ENCODE measurements around the gene COPG2. TPM values are rescaled to one million over a fixed set of nuclear protein-coding genes. Genes with fewer than 3 reads are reported as not detected.
A peak's percentile ranks its signal among the peaks of the same experiment; 100 is the strongest.

Gene COPG2
- total and polyA plus RNA-seq, 2 donors (not counting 1 experiment from before 2014, with no cell fraction given): 6.1 to 13.4 TPM

DNA sequence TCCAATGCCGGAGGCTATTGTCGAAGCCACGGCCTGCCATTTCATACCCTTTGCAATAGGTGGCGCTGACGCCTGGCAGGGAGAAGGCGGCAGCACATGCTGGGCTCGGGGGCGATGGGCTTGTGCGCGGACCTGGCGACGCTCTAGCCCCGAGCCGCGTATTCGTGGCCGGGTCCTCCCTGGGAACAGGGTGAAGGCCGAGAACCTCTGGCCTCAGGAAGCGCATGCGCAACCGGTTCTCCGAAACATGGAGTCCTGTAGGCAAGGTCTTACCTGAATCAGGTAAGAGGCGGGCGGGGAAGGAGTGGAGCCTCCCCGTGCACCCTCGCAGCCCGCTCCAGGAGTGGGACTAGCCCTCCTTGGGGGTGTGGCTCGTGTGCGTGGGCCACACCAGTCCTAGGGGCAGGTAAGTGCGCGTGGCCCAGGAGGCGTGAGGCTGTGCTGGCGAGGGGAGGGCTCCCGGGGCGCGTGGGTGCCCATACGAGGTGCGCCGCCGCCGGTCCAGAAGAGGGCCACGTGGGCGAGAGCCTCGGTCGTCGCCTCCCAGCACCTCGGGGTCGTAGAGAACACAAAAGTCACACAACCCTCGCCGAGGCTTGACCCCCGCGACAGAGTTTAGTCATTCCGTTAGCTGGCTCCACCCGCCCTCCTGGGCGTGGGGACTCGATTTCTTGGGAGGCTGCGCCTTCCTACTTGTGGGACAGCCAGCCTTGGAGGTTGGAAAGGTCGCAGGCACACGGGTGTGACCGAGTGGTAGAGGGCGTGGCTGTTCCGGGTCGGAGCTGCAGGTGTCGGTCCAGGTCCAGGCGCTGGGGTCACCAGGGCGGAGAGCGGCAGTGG lies 182.2 kb downstream of the COPG2 start:
- H2AFZ ChIP-seq (ENCODE audit: insufficient read depth, low read depth, low read length, poor library complexity, severe bottlenecking): peak overlapping the region; percentile 88
- H3K4me3 Mint-ChIP-seq: peak overlapping the region; percentile 93
- H4K20me1 ChIP-seq (ENCODE audit: control insufficient read depth, insufficient read depth, low read length, poor library complexity, severe bottlenecking): no peaks in the 10 kb centered on the region
- ChIA-PET POLR2A (no interaction called here), CTCF (interaction anchor here (1.0 to 1.9 kb wide), 3 partner anchors 12 to 343 kb away, joined by 3 to 9 read pairs (median 5); no protein-coding TSS in a partner anchor)
- H3K36me3 ChIP-seq (replicated peaks in 1 of 2; ENCODE audit: control extremely low read depth in 1 of 2, control insufficient read depth in 1 of 2, extremely low read depth in 1 of 2, insufficient read depth in 2 of 2, low read length in 1 of 2): no peaks in the 10 kb centered on the region
- H3K27me3 ChIP-seq (replicated peaks in 1 of 4; ENCODE audit: control extremely low read depth in 1 of 4, control insufficient read depth in 3 of 4, insufficient read depth in 4 of 4, low read length in 3 of 4): peaks cover 0 to 32% (median 19%) of the 10 kb centered on the region in 4 experiments
- H3K27me3 Mint-ChIP-seq: peaks cover 53% of the 10 kb centered on the region
- H3K4me1 ChIP-seq (ENCODE audit: control insufficient read depth in 2 of 2, insufficient read depth in 2 of 2, low read length in 2 of 2): peaks cover 22 to 24% of the 10 kb centered on the region in 2 donors
- peak overlapping the region; percentile 74 for H3K27ac Mint-ChIP-seq
- peak overlapping the region in 4 of 5 experiments; percentile 52 to 73 (median 66) for H3K4me3 ChIP-seq (ENCODE audit: control extremely low read depth in 1 of 5, extremely low read depth in 1 of 5, insufficient read depth in 1 of 5, low read depth in 2 of 5, low read length in 4 of 5)
- H3K9me3 Mint-ChIP-seq (ENCODE audit: insufficient read depth): no peaks in the 10 kb centered on the region
- ATAC-seq (ENCODE audit: low read depth) (peak; percentile 89), DNase-seq (peak; percentile 77)
- peak overlapping the region; percentile 68 for H3K9ac ChIP-seq (ENCODE audit: low read length)
- peaks cover 0 to 5% (median 0%) of the 10 kb centered on the region in 3 donors for H3K9me3 ChIP-seq (ENCODE audit: control extremely low read depth in 1 of 3, control insufficient read depth in 2 of 3, insufficient read depth in 1 of 3, low read length in 2 of 3)
- H3K79me2 ChIP-seq (ENCODE audit: control insufficient read depth, insufficient read depth, low read length): no peaks in the 10 kb centered on the region
- peak overlapping the region; percentile 93 for H3K4me2 ChIP-seq (replicated peaks; ENCODE audit: low read depth, low read length, poor library complexity, severe bottlenecking)
- peaks cover 26% of the 10 kb centered on the region for H3K4me1 Mint-ChIP-seq
- TF ChIP-seq, protein P1, sequence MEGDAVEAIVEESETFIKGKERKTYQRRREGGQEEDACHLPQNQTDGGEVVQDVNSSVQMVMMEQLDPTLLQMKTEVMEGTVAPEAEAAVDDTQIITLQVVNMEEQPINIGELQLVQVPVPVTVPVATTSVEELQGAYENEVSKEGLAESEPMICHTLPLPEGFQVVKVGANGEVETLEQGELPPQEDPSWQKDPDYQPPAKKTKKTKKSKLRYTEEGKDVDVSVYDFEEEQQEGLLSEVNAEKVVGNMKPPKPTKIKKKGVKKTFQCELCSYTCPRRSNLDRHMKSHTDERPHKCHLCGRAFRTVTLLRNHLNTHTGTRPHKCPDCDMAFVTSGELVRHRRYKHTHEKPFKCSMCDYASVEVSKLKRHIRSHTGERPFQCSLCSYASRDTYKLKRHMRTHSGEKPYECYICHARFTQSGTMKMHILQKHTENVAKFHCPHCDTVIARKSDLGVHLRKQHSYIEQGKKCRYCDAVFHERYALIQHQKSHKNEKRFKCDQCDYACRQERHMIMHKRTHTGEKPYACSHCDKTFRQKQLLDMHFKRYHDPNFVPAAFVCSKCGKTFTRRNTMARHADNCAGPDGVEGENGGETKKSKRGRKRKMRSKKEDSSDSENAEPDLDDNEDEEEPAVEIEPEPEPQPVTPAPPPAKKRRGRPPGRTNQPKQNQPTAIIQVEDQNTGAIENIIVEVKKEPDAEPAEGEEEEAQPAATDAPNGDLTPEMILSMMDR (IDR thresholded peaks at IDR 0.05): peak; percentile 93
- TF ChIP-seq EZH2 (IDR thresholded peaks at IDR 0.05; ENCODE audit: borderline replicate concordance, insufficient read depth, low read depth, low read length, poor library complexity, severe bottlenecking): no peak
- no peak overlapping the region for H3K27ac ChIP-seq (ENCODE audit: low read length in 2 of 2)
- WGBS (ENCODE audit: insufficient coverage): 2% methylated on average over 67 of the region's 67 CpGs
- intact Hi-C loops (cut with micrococcal nuclease): loop anchor here (1.0 to 5.0 kb wide), 4 partner anchors 46 to 414 kb away; partner anchors contain the start of genes CEP41 and COPG2

DNA sequence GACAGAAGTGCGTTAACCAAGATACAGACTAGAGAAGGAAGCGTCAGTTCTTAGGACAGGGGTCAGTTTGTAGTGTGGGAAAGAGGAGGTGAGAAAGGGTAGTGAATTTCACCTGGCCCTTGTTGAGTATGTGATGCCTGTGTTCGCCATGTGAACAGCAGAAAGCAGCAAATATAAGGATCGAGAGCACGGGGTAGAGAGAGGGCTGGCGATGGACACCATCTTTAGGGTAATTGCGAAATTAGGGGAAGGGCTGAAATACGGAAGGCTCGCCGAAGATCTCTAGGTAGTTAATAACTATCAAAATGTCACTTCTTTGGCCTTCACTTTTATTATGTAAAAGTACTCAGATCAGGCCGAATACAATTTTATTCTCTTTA lies 182.8 kb downstream of the COPG2 start:
- no peak for ATAC-seq (ENCODE audit: low read depth)
- CTCF ChIA-PET: interaction anchor here (1.1 kb wide), 1 partner anchor 22 kb away, joined by 3 read pairs; no protein-coding TSS in a partner anchor
- Mint-ChIP-seq H3K27ac (peak overlapping the region; percentile 21), H3K4me1 (peaks cover 22% of the 10 kb centered on the region), H3K9me3 (ENCODE audit: insufficient read depth) (no peaks in the 10 kb centered on the region), H3K27me3 (peaks cover 49% of the 10 kb centered on the region), H3K4me3 (peak overlapping the region; percentile 93)
- WGBS (ENCODE audit: insufficient coverage): 83% methylated on average over 5 of the region's 11 CpGs
- TF ChIP-seq, protein P1 (IDR thresholded peaks at IDR 0.05): no peak
- no peak for TF ChIP-seq EZH2 (IDR thresholded peaks at IDR 0.05; ENCODE audit: borderline replicate concordance, insufficient read depth, low read depth, low read length, poor library complexity, severe bottlenecking)
- no peaks in the 10 kb centered on the region for H4K20me1 ChIP-seq (ENCODE audit: control insufficient read depth, insufficient read depth, low read length, poor library complexity, severe bottlenecking)
- no peak overlapping the region for H3K27ac ChIP-seq (ENCODE audit: low read length in 2 of 2)
- peak overlapping the region in 4 of 5 experiments; percentile 52 to 73 (median 66) for H3K4me3 ChIP-seq (ENCODE audit: control extremely low read depth in 1 of 5, extremely low read depth in 1 of 5, insufficient read depth in 1 of 5, low read depth in 2 of 5, low read length in 4 of 5)
- no peaks in the 10 kb centered on the region for H3K36me3 ChIP-seq (replicated peaks in 1 of 2; ENCODE audit: control extremely low read depth in 1 of 2, control insufficient read depth in 1 of 2, extremely low read depth in 1 of 2, insufficient read depth in 2 of 2, low read length in 1 of 2)
- no peaks in the 10 kb centered on the region for H3K9me3 ChIP-seq (ENCODE audit: control extremely low read depth in 1 of 3, control insufficient read depth in 2 of 3, insufficient read depth in 1 of 3, low read length in 2 of 3)
- H2AFZ ChIP-seq (ENCODE audit: insufficient read depth, low read depth, low read length, poor library complexity, severe bottlenecking): peak overlapping the region; percentile 88
- H3K9ac ChIP-seq (ENCODE audit: low read length): peak overlapping the region; percentile 68
- peaks cover 0 to 32% (median 16%) of the 10 kb centered on the region in 4 experiments for H3K27me3 ChIP-seq (replicated peaks in 1 of 4; ENCODE audit: control extremely low read depth in 1 of 4, control insufficient read depth in 3 of 4, insufficient read depth in 4 of 4, low read length in 3 of 4)
- DNase-seq: no peak
- no peaks in the 10 kb centered on the region for H3K79me2 ChIP-seq (ENCODE audit: control insufficient read depth, insufficient read depth, low read length)
- POLR2A ChIA-PET: no interaction called here
- H3K4me2 ChIP-seq (replicated peaks; ENCODE audit: low read depth, low read length, poor library complexity, severe bottlenecking): peak overlapping the region; percentile 93
- H3K4me1 ChIP-seq (ENCODE audit: control insufficient read depth in 2 of 2, insufficient read depth in 2 of 2, low read length in 2 of 2): peaks cover 16 to 18% of the 10 kb centered on the region in 2 donors
- intact Hi-C loops (cut with micrococcal nuclease): loop anchor here (1.0 to 5.0 kb wide), 4 partner anchors 45 to 413 kb away; partner anchors contain the start of genes CEP41 and COPG2

Measured in B cell (primary cell).